Sigmoid colon (tissue), 7 donors: Measurements from ENCODE around the gene TPP2. TPM values are rescaled to one million over a fixed set of nuclear protein-coding genes. Genes with fewer than 3 reads are reported as not detected.
A peak's percentile ranks its signal among the peaks of the same experiment; 100 is the strongest.

ENCODE experiments used
- DNase-seq: peaks from one replicate; pipeline ENCODE4 v3.0.0-alpha.2; 2019
- H3K27ac ChIP-seq, 4 donors: fragments of 200-600 bp; sonication (generic); one replicate each; pipeline ENCODE4 v1.5.1; 2016 to 2019; ENCODE audit warnings: mild to moderate bottlenecking in 1 of 4
- H3K27me3 ChIP-seq, 3 donors: fragments of 200-600 bp; sonication (generic); one replicate each; pipeline ENCODE4 v1.5.1; 2019; ENCODE audit warnings: mild to moderate bottlenecking in 1 of 3
- H3K36me3 ChIP-seq, 4 donors: fragments of 200-600 bp; sonication (generic); one replicate each; pipeline ENCODE4 v1.5.1; 2016 to 2019
- H3K4me1 ChIP-seq, 4 donors: fragments of 200-600 bp; sonication (generic); one replicate each; pipeline ENCODE4 v1.5.1; 2017 to 2019
- H3K4me3 ChIP-seq, 4 donors: fragments of 200-600 bp; sonication (generic); one replicate each; pipeline ENCODE4 v1.5.1; 2017 to 2019; ENCODE audit warnings: mild to moderate bottlenecking in 2 of 4, moderate library complexity in 1 of 4
- H3K9me3 ChIP-seq, 4 donors: fragments of 200-600 bp in 3 of 4; sonication (generic) in 3 of 4; one replicate each; pipeline versions ENCODE4 v1.5.1 to v1.6.1; 2013 to 2019
- CTCF ChIP-seq, 4 experiments: fragments of 450-650 bp in 3 of 4; fragments of 200-600 bp in 1 of 4; IDR thresholded peaks; one replicate each; pipeline ENCODE4 v1.5.1; 2016 to 2019; ENCODE audit warnings: antibody characterized with exemption in 4 of 4, mild to moderate bottlenecking in 3 of 4, moderate library complexity in 2 of 4
- EP300 ChIP-seq, 4 donors: sonication (generic); formaldehyde crosslinking; IDR thresholded peaks; one replicate each; pipeline ENCODE4 v1.6.1; 2017; ENCODE audit warnings: antibody characterized with exemption in 4 of 4
- POLR2A ChIP-seq, 2 donors: fragments of 450-650 bp; IDR thresholded peaks; one replicate each; pipeline ENCODE4 v1.6.1; 2016; ENCODE audit warnings: antibody characterized with exemption in 2 of 2, mild to moderate bottlenecking in 2 of 2, moderate library complexity in 2 of 2
- POLR2AphosphoS5 ChIP-seq, 4 donors: sonication (generic); formaldehyde crosslinking; IDR thresholded peaks; one replicate each; pipeline ENCODE4 v1.6.1; 2017; ENCODE audit warnings: antibody characterized with exemption in 4 of 4
- WGBS, 2 donors: extraction: QIAGEN DNeasy Blood & Tissue Kit; methylation state at CpG; one replicate each; pipeline ENCODE4 v1.1.7; 2013; 5-methylcytosine and 5-hydroxymethylcytosine counted together
- intact Hi-C: fragments of 100-400 bp; cut with DNase I; formaldehyde crosslinking; loops from one replicate; pipeline ENCODE4 v1.15.1; 2023
- polyA plus RNA-seq, 3 donors: library from polyadenylated mRNA; stranded (reverse); fragments of 200-250 nt; gene quantifications; one replicate each; pipeline ENCODE4 v1.2.3, GENCODE V29; 2013
- total RNA-seq, 4 donors: library from RNA; depleted of rRNA; stranded (reverse); fragments of >200 nt; gene quantifications; one replicate each; pipeline ENCODE4 v1.1.0, GENCODE V29; 2016
- donor health status: healthy with polysubstance abuse.
- donor health status: Bipolar disorder and iron deficiency.
- donor health status: healthy.

TPP2 gene
- total and polyA plus RNA-seq, 7 donors: 11.4 to 54.2 (median 33.0) TPM

GRCh38 chr13:102724923-102725322 lies 128.1 kb downstream of the TPP2 start:
- Histone ChIP-seq H3K36me3 (no peaks in the 10 kb centered on the region), H3K27ac (no peak overlapping the region), H3K9me3 (no peaks in the 10 kb centered on the region), H3K27me3 (no peaks in the 10 kb centered on the region), H3K4me3 (no peak overlapping the region), H3K4me1 (no peaks in the 10 kb centered on the region)
- no peak for DNase-seq
- WGBS, 2 donors: 51 to 79% methylated on average over 6 of the region's 6 CpGs
- intact Hi-C loops: no loop called here
- no peak for TF ChIP-seq POLR2A (IDR thresholded peaks at IDR 0.05)
- TF ChIP-seq CTCF (IDR thresholded peaks at IDR 0.05): peak in 1 of 4 experiments; percentile 10

- intact Hi-C loops: no loop called here
- Histone ChIP-seq H3K27me3 (no peaks in the 10 kb centered on the region), H3K4me3 (no peak overlapping the region), H3K27ac (no peak overlapping the region), H3K9me3 (no peaks in the 10 kb centered on the region), H3K4me1 (no peaks in the 10 kb centered on the region), H3K36me3 (no peaks in the 10 kb centered on the region)
- TF ChIP-seq CTCF (IDR thresholded peaks at IDR 0.05) (no peak), EP300 (IDR thresholded peaks at IDR 0.05) (no peak), POLR2A (IDR thresholded peaks at IDR 0.05) (no peak), POLR2AphosphoS5 (IDR thresholded peaks at IDR 0.05) (no peak)
- no peak for DNase-seq
- WGBS, 2 donors: 45 to 86% methylated on average over 2 of the region's 2 CpGs
Measured at GRCh38 chr13:102726430-102726829, 129.6 kb downstream of the TPP2 start.

Other genes with a start within 250 kb of the TPP2 start
- gene FGF14, start 194.9 kb upstream of the TPP2 start, total RNA-seq: 1 to 10 TPM; 1.1 to 1.6 (median 1.3) TPM
- gene FGF14, start 194.9 kb upstream of the TPP2 start, polyA plus RNA-seq: under 1 TPM; under 0.01 to 0.26 (median under 0.01) TPM
- under 1 TPM in 1 of 4 donors, not detected in 3; 0.36 TPM for gene METTL21C, start 98.1 kb downstream of the TPP2 start, total RNA-seq
- not detected for gene METTL21C, start 98.1 kb downstream of the TPP2 start, polyA plus RNA-seq
- 10 to 100 TPM in 2 of 4 donors, 1 to 10 TPM in 2; 8.9 to 17.3 (median 11.7) TPM for gene TEX30, start 176.8 kb downstream of the TPP2 start, total RNA-seq
- gene TEX30, start 176.8 kb downstream of the TPP2 start, polyA plus RNA-seq: 1 to 10 TPM; 6.6 to 7.2 (median 6.7) TPM
- gene POGLUT2, start 202.0 kb downstream of the TPP2 start, total RNA-seq: 1 to 10 TPM; 3.1 to 8.4 (median 7.4) TPM
- gene POGLUT2, start 202.0 kb downstream of the TPP2 start, polyA plus RNA-seq: 1 to 10 TPM in 1 of 3 donors, under 1 TPM in 2; 0.60 to 2.7 (median 0.92) TPM
- gene BIVM, start 202.1 kb downstream of the TPP2 start, total RNA-seq: 10 to 100 TPM; 14.8 to 31.0 (median 22.1) TPM
- 1 to 10 TPM; 5.4 to 8.3 (median 7.8) TPM for gene BIVM, start 202.1 kb downstream of the TPP2 start, polyA plus RNA-seq
- 10 to 100 TPM; 30.7 to 68.5 (median 63.3) TPM for gene ERCC5, start 249.0 kb downstream of the TPP2 start, total RNA-seq
- gene ERCC5, start 249.0 kb downstream of the TPP2 start, polyA plus RNA-seq: 10 to 100 TPM; 38.8 to 51.2 (median 45.0) TPM